Dermis blood vessel endothelial cell (primary cell): ENCODE measurements around the gene IFT25. TPM values are rescaled to one million over a fixed set of nuclear protein-coding genes. Genes with fewer than 3 reads are reported as not detected.
A peak's percentile ranks its signal among the peaks of the same experiment; 100 is the strongest.
"Not testable (repeated sequence)": the region's sequence is repeated elsewhere in the genome, so short reads cannot be mapped to it uniquely, and the experiment has no call there.

Experiments
- DNase-seq: peaks from one replicate; pipeline ENCODE4 v3.0.0; 2010
- total RNA-seq: library from RNA; depleted of rRNA; stranded (reverse); fragments of >200 nt; gene quantifications from 2 replicates; pipeline ENCODE4 v1.2.3, GENCODE V29; 2014

The IFT25 gene
- total RNA-seq, result 12.6 and 20.8 TPM in 2 replicates

DNA sequence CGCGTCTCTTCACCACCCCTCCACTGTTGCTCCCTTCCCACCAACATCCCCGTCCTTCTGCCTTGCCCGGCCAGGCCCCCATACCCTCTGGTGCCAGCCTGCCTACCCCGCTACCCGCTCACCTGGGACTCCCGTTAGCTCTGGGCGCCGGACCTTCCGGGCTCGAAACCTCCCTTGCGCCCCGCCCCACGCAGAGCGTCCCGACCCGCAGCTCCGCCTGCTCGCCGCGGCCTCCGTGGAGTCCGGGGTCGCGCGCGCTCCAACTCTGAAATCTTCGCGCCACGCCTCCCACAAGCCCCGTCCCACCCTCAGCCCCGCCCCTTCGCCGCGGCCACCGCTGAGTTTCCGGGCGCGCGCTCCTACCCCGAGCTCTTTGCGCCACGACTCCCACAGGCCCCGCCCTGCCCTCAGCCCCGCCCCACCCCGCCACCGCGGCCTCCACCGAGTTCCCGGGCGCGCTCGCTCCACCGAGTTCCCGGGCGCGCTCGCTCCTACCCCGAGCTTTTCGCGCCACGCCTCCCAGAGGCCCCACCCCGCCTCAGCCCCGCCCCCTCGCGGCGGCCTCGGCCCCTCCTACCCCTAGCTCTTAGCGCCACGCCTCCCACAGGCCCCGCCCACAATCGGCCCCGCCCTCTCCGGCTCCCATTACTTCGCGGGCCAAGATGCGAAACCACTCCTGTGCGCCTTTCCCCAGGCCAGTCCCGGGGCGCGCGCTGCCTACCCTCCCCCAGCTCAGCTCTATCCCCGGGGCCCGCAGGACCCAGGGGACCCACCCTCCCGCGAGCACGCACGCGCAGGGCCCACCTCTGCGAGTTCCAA lies at the start of gene IFT25:
TSS of gene IFT25 (minus strand) at position 267 of the 819 bp plus-strand sequence. CDS start 5,617 bp downstream, outside the sequence.
- DNase-seq, result peak; percentile 97

DNA sequence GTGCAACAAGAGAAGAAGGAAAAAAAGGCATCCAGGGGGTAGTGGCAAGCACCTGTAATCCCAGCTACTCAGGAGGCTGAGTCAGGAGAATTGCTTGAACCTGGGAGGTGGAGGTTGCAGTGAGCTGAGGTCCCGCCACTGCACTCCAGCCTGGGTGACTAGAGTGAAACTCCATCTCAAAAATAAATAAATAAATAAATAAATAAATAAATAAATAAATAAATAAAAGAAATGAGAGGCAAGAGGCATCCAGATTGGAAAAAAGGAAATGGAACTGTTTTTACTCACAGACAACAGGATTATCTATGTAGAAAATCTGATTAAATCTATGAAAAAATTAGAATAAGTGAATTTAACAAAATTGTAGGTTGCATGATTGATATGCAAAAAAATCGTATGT lies 49.0 kb upstream of the IFT25 start:
- DNase-seq, result not testable (repeated sequence)

DNA sequence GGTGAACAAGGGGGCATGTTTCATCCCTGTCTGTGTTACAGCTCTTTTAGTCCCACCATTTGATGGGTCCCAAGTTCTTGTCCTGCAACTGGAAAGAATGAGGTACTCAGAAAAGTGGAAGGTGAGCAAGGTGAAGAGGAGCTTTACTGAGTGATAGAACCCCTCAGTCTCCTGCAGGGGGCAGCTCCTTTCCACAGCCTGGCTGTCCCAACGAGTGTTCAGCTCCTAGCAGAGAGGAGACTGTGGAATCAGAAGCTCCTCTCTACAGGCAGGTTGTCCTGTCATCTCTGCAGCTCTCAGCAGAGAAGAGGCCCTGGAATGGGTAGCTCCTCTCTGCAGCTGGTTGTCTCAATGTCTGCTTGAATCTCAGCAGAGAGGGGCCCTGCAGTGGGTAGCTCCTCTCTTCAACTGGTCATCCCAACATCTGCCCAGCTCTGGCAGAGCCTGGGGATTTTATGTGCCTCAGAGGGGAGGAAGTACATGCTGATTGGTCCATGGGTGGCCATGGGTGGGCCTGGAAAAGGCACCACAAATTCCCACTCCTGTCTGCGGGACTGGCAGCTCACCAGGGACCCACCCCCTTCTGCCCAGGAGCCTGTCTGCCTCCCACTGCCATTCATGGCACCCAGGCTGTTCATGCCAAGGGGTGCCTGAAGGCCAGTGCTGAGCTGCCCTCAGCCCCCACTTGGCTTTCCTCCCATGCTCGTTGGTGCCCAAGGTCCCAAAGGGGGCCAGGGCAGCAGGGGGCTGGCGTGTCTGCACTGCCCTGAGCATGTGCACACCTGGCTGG lies 46.8 kb upstream of the IFT25 start:
- peak; percentile 24 for DNase-seq

DNA sequence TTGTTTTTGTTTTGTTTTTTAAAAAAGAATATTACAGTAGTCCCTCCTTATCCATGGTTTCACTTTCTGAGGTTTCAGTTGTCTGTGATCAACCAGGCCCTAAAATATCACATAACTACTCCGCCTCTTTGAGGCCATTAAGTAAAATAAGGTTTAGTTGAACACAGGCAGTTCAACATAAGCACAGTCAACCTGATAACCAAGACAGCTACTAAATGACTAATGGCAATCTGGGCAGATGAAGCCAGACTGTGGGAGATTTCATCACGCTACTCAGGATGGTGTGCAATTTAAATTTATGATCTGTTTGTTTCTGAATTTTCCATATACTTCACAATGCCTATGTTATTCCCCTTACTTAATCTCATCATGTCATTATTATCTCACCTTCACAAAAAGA lies 42.4 kb upstream of the IFT25 start:
- no peak for DNase-seq

DNA sequence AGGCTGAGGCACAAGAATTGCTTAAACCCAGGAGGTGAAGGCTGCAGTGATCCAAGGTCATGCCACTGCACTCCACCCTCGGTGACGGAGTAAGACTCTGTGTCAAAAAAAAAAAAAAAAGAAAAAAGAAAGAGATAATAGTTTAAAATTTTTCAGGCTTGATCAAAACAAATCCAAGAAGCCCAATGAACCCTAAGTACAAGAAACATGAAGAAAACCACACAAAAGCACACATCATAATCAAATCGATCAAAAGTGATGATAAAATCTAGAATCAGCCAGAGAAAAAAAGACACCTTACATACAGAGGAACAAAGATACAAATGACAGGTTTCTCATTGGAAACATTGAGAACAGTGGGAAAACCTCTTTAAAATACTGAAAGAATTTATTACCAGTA lies 41.0 kb upstream of the IFT25 start:
- DNase-seq, result no peak

DNA sequence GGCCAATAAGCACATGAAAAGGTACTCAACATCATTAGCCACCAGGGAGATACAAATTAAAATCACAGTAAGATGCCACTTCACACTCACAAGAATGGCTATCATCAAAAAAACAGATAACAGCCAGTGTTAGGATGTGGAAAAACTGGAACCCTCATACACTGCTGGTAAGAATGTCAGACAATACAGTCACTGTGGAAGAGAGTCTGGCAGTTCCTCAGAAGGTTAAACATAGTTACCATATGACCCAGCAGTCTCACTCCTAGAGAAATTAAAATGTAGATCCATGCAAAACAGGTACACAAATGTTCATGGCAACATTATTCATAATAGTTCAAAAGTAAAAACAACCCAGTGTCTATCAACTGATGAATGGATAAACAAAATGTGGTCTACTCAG lies 39.2 kb upstream of the IFT25 start:
- no peak for DNase-seq

DNA sequence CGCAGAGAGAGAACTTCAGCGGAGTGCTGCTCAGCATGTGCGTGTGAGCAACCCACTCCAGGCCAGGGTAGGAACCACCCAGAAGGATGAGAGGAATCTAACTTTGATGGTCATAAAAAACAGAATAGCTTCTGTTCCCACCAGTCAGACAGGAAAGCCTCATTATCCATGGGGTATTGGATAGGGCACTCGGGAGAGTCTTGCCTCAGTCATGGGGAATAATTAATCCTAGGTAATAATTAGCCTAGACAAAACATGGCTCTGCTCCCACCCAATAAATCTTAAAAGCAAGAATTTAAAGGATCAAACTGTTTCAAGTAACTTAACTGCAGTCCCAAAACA lies 37.2 kb upstream of the IFT25 start:
- DNase-seq, result no peak

DNA sequence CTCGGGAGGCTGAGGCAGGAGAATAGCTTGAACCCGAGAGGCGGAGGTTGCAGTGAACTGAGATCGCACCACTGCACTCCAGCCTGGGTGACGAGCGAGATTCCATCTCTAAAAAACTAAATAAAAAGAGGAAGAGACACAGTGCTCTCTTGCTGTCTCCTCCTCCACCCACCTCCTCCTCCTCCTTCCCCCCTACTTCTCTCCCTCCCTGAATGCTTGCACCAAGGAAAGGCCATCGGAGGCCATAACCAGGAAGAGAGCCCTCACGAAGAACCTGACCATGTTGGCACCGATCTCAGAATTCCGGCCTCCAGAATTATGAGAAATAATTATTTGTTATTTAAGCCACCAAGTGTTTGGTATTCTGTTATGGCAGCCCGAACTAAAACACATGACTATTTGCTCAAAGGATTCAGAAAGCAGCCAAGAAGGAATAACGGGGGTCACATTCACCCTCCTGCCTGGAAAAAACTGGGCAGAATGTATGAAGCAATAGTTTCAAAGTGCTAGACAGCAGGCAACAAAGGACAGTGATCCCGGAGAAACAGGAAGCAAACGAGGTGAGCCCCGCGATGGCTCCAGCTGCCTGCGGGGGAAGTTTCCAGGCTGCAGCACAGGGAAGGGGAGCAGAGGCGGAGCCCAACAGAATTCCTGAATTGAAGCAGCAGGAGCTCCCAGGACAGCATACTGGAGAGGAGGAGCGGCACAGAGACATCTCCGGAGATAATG lies 36.7 kb upstream of the IFT25 start:
- DNase-seq, result peak; percentile 49

DNA sequence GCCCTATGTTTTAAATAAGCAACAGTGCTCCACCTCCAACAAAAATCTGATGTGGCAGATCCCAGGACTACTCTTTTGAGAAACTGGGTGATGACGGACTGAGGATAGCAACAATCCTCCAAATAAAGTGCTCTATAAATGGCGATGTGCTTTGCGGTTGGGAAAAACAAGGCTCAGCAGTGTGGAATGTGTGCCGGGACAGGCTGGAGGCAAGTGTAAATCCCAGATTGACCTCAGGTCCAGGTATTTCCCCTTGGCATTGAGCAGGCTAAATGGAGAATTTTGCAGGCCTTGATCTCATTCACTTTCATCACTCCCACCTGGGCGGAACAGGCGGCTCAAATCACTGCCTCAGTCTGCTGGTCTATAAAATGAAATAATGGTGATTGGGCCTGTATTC lies 35.7 kb upstream of the IFT25 start:
- no peak for DNase-seq

DNA sequence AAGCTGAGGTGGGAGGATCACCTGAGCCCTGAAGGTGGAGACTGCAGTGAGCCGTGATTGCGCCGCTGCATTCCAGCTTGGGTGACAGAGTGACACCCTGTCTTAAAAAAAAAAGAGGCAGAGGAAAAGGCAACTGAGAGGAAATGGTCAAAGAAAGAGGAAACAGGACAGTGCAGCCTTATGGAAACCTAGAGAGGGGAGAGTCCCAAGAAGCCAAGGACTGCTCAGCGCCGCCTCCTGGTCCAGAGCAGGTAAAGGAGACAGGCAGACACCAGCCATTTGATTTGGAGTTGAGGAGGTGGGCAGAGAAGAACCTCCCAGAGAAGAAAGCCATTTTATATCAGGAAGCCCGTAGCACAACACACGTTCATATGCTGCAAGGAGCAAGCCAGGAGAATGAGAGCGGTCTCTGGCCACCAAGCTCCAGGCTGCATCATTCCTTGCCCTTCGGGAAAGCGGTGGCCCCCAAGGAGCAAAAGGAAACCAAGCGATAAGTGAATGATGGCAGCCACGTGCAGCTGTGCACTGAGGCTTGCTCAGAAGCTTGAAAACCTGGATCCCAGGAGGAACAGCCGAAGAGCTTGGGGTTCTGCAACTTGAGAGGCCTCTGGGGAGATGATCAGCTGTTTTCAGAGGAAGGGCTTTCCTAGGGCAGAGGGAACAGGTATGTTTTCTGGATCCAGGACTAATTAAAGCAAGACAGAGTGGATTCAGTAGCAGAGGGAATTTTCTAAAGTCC lies 34.4 kb upstream of the IFT25 start:
- DNase-seq, result no peak

DNA sequence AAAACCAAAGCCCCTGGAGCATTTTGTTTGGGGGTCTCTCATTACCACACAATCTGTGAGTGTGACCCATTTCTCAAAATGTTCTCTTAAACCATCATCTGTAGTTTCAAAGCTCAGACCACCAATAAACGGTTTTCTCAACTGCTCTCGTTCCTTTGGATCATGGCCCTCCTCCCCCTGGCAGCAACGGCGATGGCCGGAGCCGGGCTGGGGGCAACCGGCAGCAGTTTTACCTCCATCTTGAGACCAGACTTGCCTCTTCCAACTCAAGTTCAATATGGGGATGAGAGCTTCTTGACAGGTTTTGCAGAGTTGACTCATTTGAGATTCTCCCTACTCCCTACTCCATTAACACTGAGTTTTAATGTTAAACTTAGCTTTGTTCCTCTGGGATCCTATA lies 30.4 kb upstream of the IFT25 start:
- no peak for DNase-seq

DNA sequence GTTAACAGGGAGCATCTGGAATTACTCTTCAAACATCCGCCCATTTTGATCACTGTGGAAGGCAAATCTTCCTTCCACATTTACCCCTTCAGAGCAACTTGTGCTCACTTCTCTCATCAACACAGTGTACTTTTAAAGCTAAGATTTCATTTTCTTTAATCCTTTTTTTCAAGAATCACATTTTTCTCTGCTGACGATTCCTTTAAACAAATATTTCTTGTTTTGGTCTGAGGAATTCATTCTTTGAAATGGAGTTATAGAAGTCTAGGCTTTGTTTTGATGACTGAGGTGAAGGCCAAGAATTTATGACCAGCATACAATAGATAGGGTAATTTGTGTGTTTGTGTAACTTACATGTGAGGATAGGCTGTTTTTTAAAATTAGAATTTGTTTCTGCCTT lies 26.2 kb upstream of the IFT25 start:
- no peak for DNase-seq

DNA sequence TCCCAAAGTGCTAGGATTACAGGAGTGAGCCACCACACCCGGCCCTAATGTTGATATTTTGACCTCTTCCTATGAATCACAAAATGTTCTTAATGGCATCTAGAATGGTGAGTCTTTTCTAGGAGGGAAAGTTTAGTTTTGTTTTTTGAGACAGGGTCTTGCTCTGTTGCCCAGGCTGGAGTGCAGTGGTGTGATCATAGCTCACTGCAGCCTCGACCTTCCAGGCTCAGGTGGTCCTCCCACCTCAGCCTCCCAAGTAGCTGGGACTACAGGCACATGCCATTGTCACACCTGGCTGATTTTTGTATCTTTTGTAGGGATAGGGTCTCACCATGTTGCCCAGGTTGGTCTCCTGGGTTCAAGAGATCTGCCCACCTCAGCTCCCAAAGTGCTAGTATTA lies 23.8 kb upstream of the IFT25 start:
- DNase-seq, result not testable (repeated sequence)

DNA sequence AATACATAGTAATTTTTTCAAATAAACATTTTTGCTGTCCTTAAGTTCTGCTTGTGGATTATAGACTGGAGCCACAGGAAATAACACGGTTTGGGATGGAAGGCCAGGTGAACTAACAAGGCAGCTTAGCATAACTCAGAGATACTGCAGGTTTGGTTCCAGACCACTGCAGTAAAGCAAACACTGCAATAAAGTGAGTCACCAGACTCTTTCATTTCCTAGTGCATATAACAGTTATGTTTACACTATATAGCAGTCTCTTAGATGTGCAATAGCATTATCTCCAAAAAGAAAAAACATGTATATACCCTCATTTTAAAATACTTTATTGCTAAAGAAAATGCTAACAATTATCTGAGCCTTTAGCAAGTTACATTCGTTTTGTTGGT lies 22.6 kb upstream of the IFT25 start:
- DNase-seq, result no peak

DNA sequence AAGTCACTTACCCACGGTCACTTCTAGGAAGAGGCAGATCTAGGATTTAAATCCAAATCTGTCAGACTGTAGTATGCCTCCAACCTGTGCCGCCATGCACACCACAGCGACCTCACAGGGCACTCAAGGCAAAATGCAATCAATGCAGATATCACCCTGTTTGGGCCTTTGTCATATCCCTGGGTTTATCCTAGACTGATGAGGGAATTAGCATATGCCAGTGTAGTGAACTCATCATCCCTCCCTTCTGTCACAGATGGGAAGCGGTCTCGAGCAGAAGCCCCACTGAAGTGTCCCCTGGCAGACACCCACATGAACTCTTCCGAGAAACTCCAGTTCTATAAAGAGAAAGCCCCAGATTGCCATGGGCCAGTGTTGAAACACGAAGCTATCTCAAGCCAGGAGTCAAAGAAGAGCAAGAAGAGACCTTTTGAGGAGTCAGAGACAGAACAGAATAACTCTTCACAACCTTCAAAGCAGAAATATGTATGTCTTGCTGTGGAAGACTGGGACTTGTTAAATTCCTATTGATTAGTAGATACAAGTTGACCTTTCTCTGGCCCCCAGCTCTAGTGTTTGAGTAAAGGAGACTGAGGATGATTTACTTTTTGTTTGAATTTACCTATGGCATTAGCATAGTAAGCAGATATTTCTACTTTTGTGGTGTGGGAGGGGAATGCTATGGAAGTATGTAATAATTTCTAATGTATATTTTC lies 22.1 kb upstream of the IFT25 start:
- no peak for DNase-seq

DNA sequence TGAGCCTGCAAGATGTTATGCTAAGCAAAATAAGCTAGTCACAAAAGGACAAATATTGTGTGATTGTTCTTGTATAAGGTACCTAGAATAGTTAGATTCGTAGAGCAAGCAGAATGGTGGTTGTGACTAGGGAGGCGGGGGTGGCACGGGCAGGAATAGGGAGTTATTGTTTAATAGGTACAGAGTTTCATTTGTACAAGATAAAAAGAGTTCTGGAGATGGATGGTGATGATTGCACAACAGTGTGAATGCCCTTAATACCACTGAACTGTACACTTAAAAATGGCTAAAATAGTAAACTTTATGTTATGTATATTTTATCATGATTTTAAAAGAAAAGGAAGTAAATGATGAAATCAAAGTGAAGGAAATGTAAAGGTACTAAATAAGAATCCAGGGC lies 21.3 kb upstream of the IFT25 start:
- no peak for DNase-seq

DNA sequence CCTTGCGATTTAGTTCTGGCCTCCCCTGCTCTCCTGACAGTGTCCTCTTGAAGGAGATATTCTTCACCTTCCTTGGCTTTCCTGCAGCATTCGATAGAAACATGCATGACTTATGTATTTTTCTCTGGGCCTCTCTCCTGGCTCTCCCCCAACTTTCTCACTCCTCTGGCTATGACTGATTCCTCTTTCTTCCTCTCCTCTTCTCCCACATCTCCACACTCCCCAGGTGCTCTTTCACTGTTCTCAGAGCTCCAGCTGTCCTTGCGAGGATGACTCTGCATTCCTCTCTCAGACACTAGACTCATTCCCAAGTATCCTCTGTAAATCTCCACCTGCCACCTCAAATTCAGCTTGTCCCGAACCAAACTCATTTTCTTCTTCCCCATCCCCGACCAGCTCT lies 18.6 kb upstream of the IFT25 start:
- DNase-seq, result no peak

DNA sequence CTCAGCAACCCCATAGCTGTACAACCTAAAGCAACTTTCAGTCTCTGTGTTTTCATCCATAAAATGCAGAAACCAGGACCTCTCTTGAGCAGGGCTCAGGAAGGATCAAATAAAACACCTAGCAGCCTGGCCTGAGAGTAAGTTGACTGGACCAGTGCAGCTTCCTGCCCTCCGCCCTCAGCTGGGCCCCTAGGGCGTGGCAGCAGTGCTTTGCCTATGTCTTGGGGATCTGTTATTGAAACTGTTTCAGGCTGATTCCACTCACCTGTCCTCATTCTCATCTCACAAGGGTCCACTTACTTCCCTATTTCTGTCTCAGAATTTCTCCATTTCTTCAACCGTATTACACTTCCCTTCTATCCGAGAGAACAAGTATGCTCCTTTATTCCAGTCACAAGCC lies 18.0 kb upstream of the IFT25 start:
- DNase-seq, result no peak

DNA sequence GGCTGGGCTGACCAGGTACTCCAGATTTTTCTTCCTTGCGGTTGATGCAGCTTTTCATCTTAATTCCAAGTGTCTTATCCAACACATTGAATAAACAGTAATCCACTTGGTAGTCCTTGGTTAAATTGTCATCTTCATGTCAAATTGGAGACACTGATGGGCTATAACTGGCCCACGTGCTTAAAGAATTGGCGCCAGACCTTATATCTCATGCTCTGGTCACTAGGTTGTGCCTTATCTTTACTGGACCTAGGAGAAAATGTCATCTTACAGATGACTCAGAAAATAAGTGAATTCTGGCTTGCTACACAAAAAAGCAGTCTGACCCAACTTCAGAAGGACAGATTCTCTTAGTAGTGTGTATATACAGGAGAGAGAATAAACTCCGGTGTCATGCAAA lies 16.9 kb upstream of the IFT25 start:
- DNase-seq, result no peak

DNA sequence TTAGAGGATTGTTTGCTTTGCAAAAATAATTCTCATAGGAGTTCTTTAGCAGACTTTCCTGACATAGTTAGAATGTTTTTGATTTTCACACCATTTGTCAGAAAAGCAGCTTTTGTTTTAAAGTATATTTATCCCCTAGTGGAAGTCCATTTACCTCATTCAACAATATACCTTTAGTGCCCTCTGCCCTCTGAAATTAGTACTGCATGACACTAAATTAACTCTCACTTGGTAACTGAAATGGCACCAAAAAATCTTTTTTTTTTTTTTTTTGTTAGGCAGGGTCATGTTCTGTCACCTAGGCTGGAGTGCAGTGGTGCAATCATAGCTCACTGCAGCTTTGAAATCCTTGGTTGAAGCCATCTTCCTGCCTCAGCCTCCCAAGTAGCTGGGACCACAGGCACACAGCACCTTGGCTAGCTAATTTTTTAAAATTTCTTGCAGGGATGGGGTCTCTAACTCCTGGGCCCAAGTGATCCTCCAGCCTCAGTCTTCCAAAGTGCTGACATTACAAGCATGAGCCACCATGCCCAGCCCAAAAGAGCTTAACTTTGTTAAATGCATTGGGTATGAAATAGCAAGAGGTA lies 14.3 kb upstream of the IFT25 start:
- DNase-seq, result peak; percentile 58

DNA sequence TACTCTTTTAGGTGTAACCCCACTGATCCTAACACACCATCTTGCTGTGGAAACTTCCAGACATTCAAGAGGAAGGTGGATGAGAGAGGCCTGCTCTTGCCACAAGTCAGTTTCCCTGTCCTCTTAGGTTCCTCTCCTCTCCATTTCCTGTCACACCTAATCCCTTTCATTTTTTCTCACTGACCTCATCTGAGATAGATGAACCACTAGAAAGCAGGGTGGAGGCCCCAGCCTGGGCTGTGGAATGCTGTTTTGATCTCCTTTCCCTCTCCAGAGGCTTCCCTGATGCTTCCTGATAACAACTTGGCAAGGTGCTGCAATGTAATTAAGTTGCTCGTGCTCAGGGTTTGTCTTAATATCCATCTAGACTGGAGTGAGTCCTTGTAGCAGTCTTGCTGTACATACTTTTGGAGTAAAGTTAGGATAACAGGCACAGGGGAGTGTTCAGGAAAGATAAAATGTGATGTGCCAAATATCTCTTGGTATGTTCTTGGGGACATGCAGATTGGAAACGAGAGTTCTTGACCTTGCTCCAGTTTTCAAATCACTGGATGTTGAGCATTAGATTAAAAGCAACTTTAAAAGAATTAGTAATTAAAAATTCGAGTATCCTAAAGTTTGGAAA lies 11.8 kb upstream of the IFT25 start:
- DNase-seq, result peak; percentile 38
